NK-92 (cell line): Measurements from ENCODE around the gene AKAP6.

ENCODE experiments used
- DNase-seq: peaks from one replicate; lab custom pipeline; 2025; ENCODE audit not compliant: unreplicated experiment; lab: John Stamatoyannopoulos, UW

The AKAP6 gene

DNA sequence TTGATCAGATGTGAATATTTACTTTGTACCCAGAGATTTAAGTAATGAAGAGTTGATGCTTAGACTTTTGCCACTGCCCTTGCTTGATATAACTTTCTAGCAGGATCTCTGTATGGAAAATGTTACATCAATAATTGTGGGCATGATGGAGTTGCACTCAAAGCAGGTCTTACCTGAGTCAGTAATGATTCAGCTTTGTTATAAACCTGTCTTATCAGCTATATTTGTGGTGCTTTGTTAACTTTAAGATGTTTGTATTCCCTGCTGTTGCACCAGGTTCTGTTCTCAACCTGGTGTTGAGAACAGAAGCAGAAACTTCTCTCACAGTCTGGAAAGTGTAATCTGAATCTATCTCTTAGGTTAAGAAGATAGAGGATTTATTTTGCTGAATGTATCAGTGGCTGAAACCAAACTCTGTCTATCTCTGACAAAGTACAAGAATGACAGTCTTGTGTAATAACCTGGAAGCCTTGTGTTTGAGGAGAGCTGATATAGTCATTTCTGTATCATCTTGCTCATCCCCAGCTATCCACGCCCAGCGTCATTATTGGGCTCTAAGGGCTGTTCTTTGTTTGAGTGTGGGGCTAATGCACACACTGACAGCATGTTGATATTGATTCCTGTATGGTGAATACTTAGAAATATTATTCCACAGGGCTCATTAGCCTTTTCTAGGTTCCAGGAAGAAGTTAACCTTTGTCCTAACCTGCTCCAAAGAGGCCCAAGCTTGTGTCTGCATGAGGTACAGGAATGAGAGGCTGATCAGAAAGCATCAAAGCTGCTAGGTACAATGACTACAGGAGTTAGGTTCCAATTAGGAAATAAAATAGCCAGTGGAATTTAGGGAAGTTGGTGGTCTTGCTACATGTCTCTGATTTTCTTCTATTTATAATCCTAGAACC, 3.6 kb downstream of the AKAP6 start:
- DNase-seq, result no peak

GRCh38 chr14:32336702-32337101, 7.6 kb downstream of the AKAP6 start:
- DNase-seq, result no peak

DNA sequence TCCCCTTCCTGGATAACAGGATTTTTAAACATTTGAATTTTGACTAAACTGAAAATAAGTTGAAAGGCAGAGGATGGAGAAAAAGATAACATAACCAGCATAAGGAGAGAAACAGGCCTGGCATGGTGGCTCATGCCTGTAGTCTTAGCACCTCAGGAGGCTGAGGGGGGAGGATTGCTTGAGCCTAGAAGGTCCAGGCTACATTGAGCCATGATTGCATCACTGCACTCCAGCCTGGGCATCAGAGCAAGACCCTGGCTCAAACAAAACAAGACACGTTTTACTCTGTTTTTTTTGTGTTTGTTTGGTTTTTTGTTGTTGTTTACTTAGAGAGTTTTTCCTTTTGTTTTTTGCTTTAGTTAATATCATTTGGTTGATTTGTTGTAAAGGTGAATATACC, 8.7 kb downstream of the AKAP6 start:
- DNase-seq, result no peak

GRCh38 chr14:32339188-32339587, 10.1 kb downstream of the AKAP6 start:
- DNase-seq, result no peak

DNA sequence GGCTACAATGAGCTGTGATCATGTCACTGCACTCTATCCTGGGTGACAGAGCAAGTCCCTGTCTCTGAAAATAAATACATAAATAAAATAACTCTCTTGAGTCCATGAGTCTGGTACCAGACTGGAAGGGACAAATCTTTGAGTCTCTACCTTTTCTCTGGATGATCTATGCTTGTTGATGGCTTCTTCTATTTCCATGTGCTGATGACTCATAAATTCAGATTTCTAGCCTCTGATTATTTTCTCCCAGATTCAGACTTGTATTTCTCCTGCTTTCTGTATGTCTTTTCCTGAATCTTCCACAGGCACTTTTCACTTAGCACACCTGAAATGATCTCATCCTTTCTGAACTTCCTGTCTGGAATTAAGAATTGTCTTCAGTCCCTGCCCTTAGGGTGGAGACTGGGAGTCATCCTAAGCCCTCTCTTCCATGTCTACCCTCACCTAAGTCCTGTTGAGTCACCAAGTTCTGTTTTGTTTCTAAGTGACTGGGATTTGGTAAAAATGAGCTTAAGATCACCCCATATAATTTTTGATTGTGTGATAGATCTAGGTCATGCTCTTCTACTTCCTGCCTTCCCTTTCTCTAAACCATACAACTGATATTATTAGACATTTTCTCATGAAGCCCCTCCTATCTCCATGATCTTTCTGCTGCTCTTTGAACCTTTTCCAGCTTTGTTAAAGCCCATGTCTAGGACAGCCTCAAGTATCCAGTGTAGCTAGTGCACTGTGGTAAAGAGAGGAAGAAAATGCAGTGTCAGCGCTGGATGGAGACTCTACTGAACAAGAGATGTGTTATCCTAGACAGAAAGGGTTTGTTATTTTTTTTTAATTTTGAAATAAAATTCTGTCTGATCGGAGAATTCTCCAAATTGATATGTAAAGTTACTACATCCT, 13.1 kb downstream of the AKAP6 start:
- DNase-seq, result no peak

DNA sequence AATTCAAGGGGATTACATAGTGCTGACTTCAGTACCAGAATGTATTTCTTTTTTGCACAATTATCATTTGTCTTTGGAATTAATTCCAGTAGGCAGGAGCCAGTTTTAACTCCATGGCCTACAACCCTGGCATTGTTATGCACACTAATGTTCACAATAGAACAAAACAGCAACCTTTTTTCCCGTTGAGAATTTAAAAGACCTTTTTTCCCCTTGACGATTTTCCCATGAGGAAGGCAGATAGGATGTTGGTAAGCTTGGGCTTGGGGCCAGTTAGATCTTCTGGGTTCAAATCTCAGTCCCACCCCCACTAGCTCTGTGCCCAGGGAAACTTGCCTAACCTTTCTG, 13.7 kb downstream of the AKAP6 start:
- no peak for DNase-seq

DNA sequence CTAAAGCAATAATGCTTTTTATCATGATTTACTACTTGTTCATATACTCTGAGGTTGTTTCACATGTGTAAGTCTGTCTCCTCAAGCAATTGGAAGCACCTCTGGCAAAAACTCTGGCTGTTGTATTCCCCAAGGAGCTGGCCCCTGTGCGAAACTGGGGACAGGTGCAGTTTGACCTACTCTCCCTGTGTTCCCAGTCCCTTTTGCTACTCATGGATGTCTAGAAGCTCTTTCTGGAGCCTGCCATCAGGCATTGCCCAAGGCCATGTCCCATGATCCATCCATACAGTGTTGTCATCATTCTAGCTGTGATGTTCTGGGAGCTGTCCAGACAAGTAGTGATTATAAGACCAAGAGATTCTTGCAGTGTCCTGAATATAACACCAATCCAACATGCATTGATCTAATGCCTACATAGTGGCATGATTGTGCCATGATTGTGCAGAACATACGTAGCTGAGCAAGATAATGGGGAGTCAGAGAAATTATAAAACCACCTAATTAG, 14.9 kb downstream of the AKAP6 start:
- no peak for DNase-seq

DNA sequence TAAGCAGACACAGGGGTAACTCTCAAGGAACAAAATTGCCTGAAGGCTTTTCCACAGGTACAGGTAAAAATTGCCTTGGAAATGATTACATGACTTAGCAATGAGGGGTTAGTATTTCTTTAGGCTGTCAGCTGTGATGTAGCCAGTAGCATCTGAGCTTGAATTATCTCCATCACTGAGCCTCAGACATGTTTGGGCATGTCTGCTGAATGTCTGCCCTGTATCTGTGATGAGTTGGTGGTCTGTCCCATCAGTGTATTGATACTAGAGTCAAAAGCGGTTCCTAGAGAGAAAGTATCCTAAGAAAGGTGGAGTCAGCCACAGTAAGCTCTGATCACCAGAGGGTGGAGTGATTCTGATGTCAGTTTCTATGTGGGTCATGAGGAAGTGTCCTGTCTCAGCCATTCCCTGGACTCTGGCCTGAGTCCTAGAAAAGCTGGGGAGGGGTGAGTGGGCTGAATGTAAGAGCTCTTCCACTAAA, 16.3 kb downstream of the AKAP6 start:
- DNase-seq, result no peak

DNA sequence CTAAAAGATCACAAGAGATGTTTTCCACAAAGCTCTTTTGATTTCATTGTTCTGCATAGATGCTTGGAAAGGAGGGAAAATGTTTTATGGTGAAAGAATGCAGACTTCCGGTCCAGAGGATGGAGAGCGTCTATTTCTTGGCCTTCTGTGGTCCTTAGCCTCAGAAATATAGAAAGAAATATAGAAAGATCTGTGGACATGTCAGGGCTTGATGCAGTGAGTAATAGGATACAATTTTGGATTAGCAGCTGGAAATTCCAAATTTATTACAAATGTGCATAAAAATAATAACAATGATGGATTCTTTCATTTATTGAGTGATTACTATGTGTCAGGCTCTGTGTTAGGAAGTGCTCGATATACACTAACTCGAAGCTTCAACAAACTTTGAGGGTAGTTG, 20.2 kb downstream of the AKAP6 start:
- DNase-seq, result no peak

- no peak for DNase-seq
Observed at GRCh38 chr14:32350020-32350419, 20.9 kb downstream of the AKAP6 start.

GRCh38 chr14:32352631-32353030, 23.5 kb downstream of the AKAP6 start:
- DNase-seq, result no peak

- no peak for DNase-seq
Observed at GRCh38 chr14:32354716-32355115, 25.6 kb downstream of the AKAP6 start.

DNA sequence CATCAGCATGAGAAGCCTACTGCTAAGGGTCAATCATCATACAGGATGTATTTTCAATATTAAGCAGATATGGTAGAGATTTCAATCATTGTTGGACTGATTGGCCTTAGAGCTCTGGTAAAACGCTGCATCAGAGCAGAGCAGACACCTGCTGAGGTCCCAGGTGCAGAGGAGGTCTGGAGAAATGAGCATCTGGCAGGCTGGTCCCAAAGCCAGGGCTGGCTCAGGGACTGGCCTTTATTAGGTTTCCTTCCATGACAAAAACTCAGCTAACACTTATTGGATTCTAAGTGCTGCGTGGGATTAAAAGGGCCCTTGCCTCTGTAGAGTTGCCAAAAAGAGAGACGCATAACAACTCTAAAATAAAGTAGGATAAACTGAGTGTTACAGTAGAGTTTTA, 29.7 kb downstream of the AKAP6 start:
- DNase-seq, result no peak

DNA sequence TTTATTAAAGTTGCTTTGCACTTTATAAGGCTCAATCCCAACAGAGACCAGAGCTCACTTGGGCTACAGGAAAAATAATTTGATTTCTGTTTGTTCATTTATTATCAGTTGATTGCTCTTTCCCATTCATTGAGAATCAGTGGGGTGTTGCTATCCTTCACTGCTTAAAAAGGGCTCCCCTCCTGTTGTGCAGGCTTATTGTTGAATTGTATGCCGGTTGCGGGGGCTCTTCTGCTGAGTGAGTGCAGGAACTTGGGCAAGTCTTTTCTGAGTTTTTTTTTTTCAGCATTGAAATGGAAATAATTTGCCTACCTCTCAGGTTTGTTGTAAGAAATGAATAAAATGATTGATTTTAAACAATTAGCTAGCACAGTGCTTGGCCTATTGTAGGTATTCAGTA, 32.6 kb downstream of the AKAP6 start:
- DNase-seq, result no peak

DNA sequence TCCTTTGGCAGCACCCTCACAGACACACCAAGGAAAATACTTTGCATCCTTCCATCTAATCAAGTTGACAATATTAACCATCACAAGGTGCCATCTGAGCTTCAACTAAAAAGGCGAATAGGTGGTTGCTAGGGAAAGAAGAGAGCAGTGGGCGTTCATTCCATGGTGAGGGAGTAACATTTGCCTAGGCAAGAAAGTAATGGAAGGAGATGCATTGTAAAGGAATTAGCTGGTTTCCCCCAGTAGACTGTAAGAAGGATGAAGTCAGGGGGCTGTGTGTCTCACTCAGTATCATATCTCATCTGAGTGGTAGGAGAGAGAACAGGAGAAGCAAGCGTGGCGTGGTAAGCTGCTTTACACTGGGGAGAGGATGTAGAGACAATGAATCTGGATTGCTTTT, 34.7 kb downstream of the AKAP6 start:
- no peak for DNase-seq

DNA sequence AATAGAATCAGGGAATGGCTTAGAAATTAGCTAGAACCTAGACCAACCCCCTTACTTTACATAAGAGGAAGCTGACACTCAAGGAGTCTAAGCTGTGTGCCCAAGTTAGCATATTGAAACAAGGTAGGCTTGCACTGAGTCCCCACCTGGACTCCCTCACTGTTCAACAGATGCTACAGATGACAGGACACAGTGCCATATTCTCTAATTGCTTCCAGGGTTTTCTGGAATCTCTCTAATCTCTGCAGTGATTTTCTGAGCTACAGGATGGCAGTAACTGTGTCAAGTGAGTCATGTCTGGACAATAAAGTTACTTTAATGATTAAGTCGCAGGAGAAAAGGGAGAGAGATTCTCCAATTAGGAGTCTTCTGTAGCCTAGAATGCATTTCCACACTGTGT, 35.8 kb downstream of the AKAP6 start:
- DNase-seq, result no peak

DNA sequence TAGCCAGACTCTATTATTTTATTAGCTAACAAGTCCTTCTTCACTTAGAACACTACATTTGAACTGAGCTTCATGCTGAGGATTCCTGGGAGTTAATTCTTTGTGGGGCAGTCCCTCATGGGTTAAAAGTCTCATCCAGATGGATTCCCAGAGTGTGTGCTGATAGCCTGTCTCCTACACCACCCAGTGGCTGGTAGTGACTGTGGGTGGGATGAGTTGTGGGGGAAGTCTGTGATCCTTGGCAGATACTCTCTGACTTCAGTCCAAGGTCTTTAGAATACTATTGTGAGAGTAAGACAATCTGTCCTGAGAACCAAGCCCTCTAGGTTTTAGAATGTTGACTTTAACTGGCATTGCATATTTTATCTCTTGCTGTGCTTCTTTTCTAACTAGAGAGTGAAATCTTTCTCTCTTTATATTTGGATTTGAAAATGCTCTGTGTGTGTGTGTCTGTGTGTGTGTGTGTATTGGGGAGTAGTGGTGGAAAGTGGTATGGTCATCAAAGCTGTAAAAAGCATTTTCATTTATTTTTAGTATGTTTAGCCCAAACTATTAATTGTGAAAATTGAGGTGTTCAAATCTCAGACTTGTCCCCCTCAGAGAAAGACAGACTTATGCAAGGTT, 37.3 kb downstream of the AKAP6 start:
- DNase-seq, result no peak

GRCh38 chr14:32366986-32367385, 37.9 kb downstream of the AKAP6 start:
- no peak for DNase-seq

GRCh38 chr14:32367516-32367915, 38.4 kb downstream of the AKAP6 start:
- DNase-seq, result no peak

- DNase-seq, result no peak
Observed at GRCh38 chr14:32368107-32368506, 39.0 kb downstream of the AKAP6 start.

DNA sequence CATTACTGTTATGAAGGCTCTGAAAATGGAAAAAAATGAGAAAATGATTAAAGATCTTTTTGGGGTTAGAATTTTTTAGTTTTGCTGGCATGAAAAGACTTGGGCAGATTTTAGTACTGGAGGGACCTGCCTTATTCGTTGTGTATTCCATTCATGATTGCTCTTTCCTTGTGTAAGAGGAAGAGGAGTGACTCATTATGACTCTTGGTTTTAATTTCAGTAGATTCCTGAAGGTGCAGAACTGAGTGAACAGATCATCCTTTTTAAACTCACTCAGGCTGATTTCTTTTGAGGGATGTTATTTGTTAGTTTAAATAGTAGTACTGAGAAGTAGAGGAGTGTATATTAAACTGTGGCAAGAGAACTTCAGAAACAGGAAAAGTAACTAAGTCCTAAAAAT, 41.6 kb downstream of the AKAP6 start:
- no peak for DNase-seq
